Suprapubic skin (tissue), 3 donors: ENCODE data around the gene UBN1.

Experiments
- CTCF ChIP-seq, 2 donors: fragments of 200-600 bp in 1 of 2; fragments of 450-650 bp in 1 of 2; sonication (generic) in 1 of 2; IDR thresholded peaks; one replicate each; pipeline ENCODE4 v1.5.1; 2016 to 2019; ENCODE audit warnings: antibody characterized with exemption in 2 of 2, mild to moderate bottlenecking in 1 of 2, moderate library complexity in 1 of 2
- EP300 ChIP-seq: sonication (generic); formaldehyde crosslinking; IDR thresholded peaks from one replicate; pipeline ENCODE4 v1.6.1; 2017; ENCODE audit warnings: antibody characterized with exemption
- POLR2A ChIP-seq, 2 donors: fragments of 450-650 bp; IDR thresholded peaks; one replicate each; pipeline ENCODE4 v1.6.1; 2017; ENCODE audit warnings: antibody characterized with exemption in 2 of 2, mild to moderate bottlenecking in 2 of 2, moderate library complexity in 2 of 2

GRCh38 chr16:4923853-4924252 is 76.6 kb downstream of the UBN1 start:
- TF ChIP-seq CTCF (IDR thresholded peaks at IDR 0.05) (no peak), POLR2A (IDR thresholded peaks at IDR 0.05) (no peak), EP300 (no peak)
